DOHH2 (cell line): Measurements from ENCODE around the gene LRRFIP2.

Experiments
- H3F3A ChIP-seq: fragments of 200-600 bp; sonication (generic), shearing (Covaris generic); 2 replicates; pipeline ENCODE4 v1.6.0; 2016; ENCODE audit warnings: antibody characterized with exemption, mild to moderate bottlenecking; ENCODE audit not compliant: control insufficient read depth, insufficient read depth
- H3K27ac ChIP-seq: fragments of 200-600 bp; sonication (generic); 2 replicates; pipeline ENCODE4 v1.5.1; 2014; ENCODE audit warnings: low read depth, mild to moderate bottlenecking, low read length, moderate library complexity
- H3K27me3 ChIP-seq: fragments of 200-600 bp; sonication (generic); 2 replicates; pipeline ENCODE4 v1.6.1; 2014; ENCODE audit warnings: mild to moderate bottlenecking, low read length, mixed read lengths; ENCODE audit not compliant: control insufficient read depth
- H3K36me3 ChIP-seq: fragments of 200-600 bp; sonication (generic); 2 replicates; pipeline ENCODE4 v1.6.1; 2014; ENCODE audit warnings: mild to moderate bottlenecking, low read length, moderate library complexity, mixed read lengths; ENCODE audit not compliant: control insufficient read depth
- H3K4me1 ChIP-seq: fragments of 200-600 bp; sonication (generic); 2 replicates; pipeline ENCODE4 v1.6.1; 2014; ENCODE audit warnings: mild to moderate bottlenecking, low read length, mixed read lengths; ENCODE audit not compliant: control insufficient read depth
- H3K4me2 ChIP-seq: fragments of 200-600 bp; sonication (generic); 2 replicates; pipeline ENCODE4 v1.6.0; 2014; ENCODE audit warnings: mild to moderate bottlenecking, low read length, moderate library complexity
- H3K4me3 ChIP-seq: fragments of 200-600 bp; sonication (generic); 2 replicates; pipeline ENCODE4 v1.5.1; 2014; ENCODE audit warnings: mild to moderate bottlenecking, low read length, mixed read lengths
- H3K79me2 ChIP-seq: fragments of 200-600 bp; sonication (generic); 2 replicates; pipeline ENCODE4 v1.6.1; 2014; ENCODE audit warnings: mild to moderate bottlenecking, low read length, mixed read lengths; ENCODE audit not compliant: control insufficient read depth
- H3K9me2 ChIP-seq: fragments of 200-600 bp; sonication (generic); replicated peaks from 2 replicates; pipeline ENCODE4 v1.6.1; 2014; ENCODE audit warnings: mild to moderate bottlenecking, low read length, mixed read lengths; ENCODE audit not compliant: control insufficient read depth
- H3K9me3 ChIP-seq: fragments of 200-600 bp; sonication (generic); 2 replicates; pipeline ENCODE4 v1.6.1; 2014; ENCODE audit warnings: antibody characterized with exemption, low read length, mixed read lengths; ENCODE audit not compliant: control insufficient read depth, insufficient read depth
- H4K20me1 ChIP-seq: fragments of 200-600 bp; sonication (generic); 2 replicates; pipeline ENCODE4 v1.6.0; 2014; ENCODE audit warnings: low read depth, mild to moderate bottlenecking, antibody characterized with exemption, low read length, moderate library complexity; ENCODE audit not compliant: control insufficient read depth, insufficient read depth
- CTCF ChIP-seq: fragments of 200-600 bp; sonication (generic); IDR thresholded peaks from one replicate; pipeline ENCODE4 v1.5.1; 2014; ENCODE audit warnings: antibody characterized with exemption, mild to moderate bottlenecking, low read depth, low read length; ENCODE audit not compliant: poor library complexity, severe bottlenecking
- EZH2phosphoT487 ChIP-seq: fragments of 200-600 bp; sonication (generic); IDR thresholded peaks from 2 replicates; pipeline ENCODE4 v1.6.1; 2017; ENCODE audit warnings: borderline replicate concordance, mild to moderate bottlenecking, antibody characterized with exemption, low read length, moderate library complexity, mixed read lengths

The LRRFIP2 gene

GRCh38 chr3:37075955-37076354 lies 98.4 kb downstream of the LRRFIP2 start:
- Histone ChIP-seq H3K4me1 (no peaks in the 10 kb centered on the region), H3K27me3 (no peaks in the 10 kb centered on the region), H3F3A (no peaks in the 10 kb centered on the region), H3K9me3 (no peaks in the 10 kb centered on the region), H4K20me1 (no peaks in the 10 kb centered on the region), H3K4me3 (no peak overlapping the region), H3K36me3 (peaks cover 4% of the 10 kb centered on the region; the same call in 1 of the 2 replicates), H3K27ac (no peak overlapping the region), H3K79me2 (no peaks in the 10 kb centered on the region), H3K4me2 (no peak overlapping the region), H3K9me2 (no peaks in the 10 kb centered on the region)
- no peak for TF ChIP-seq EZH2phosphoT487
- TF ChIP-seq CTCF: no peak

- Histone ChIP-seq H3K4me1 (no peaks in the 10 kb centered on the region), H3K79me2 (no peaks in the 10 kb centered on the region), H3K27ac (no peak overlapping the region), H3K4me2 (no peak overlapping the region), H4K20me1 (no peaks in the 10 kb centered on the region), H3K27me3 (no peaks in the 10 kb centered on the region), H3K9me3 (no peaks in the 10 kb centered on the region), H3K36me3 (peaks cover 4% of the 10 kb centered on the region; the same call in 1 of the 2 replicates), H3K9me2 (no peaks in the 10 kb centered on the region), H3F3A (no peaks in the 10 kb centered on the region), H3K4me3 (no peak overlapping the region)
- TF ChIP-seq EZH2phosphoT487: no peak
- TF ChIP-seq CTCF: no peak
Observed at GRCh38 chr3:37074178-37074577, 100.2 kb downstream of the LRRFIP2 start.

GRCh38 chr3:37072892-37073291 lies 101.5 kb downstream of the LRRFIP2 start:
- H4K20me1 ChIP-seq: no peaks in the 10 kb centered on the region
- H3K4me3 ChIP-seq: no peak overlapping the region
- no peaks in the 10 kb centered on the region for H3K9me2 ChIP-seq
- TF ChIP-seq CTCF (no peak), EZH2phosphoT487 (no peak)
- H3K79me2 ChIP-seq: no peaks in the 10 kb centered on the region
- peaks cover 4% of the 10 kb centered on the region; the same call in 1 of the 2 replicates for H3K36me3 ChIP-seq
- H3K4me1 ChIP-seq: no peaks in the 10 kb centered on the region
- no peaks in the 10 kb centered on the region for H3K27me3 ChIP-seq
- H3K4me2 ChIP-seq: no peak overlapping the region
- no peaks in the 10 kb centered on the region for H3F3A ChIP-seq
- H3K27ac ChIP-seq: no peak overlapping the region
- H3K9me3 ChIP-seq: no peaks in the 10 kb centered on the region

- Histone ChIP-seq H4K20me1 (no peaks in the 10 kb centered on the region), H3K9me3 (no peaks in the 10 kb centered on the region), H3K9me2 (no peaks in the 10 kb centered on the region), H3K36me3 (peaks cover 4% of the 10 kb centered on the region; the same call in 1 of the 2 replicates), H3K4me2 (no peak overlapping the region), H3F3A (no peaks in the 10 kb centered on the region), H3K4me3 (no peak overlapping the region), H3K79me2 (no peaks in the 10 kb centered on the region), H3K27ac (no peak overlapping the region), H3K27me3 (no peaks in the 10 kb centered on the region), H3K4me1 (no peaks in the 10 kb centered on the region)
- TF ChIP-seq CTCF (no peak), EZH2phosphoT487 (no peak)
Observed at GRCh38 chr3:37071921-37072320, 102.5 kb downstream of the LRRFIP2 start.
